ENCODE data around the gene HAUS5.

- TF ChIP-seq CTCF (IDR thresholded peaks at IDR 0.05; ENCODE audit: insufficient read depth, low read depth, low read length) (no peak), EZH2 (IDR thresholded peaks at IDR 0.05; ENCODE audit: insufficient read depth, low read length) (no peak)
Measured at GRCh38 chr19:35601971-35602370, 10.6 kb upstream of the HAUS5 start.

Data from astrocyte (in vitro differentiated cells and primary cell).